ENCODE results near the gene TOMM34. TPM values are rescaled to one million over a fixed set of nuclear protein-coding genes. Genes with fewer than 3 reads are reported as not detected.

The TOMM34 gene
- polyA plus RNA-seq, 1 of the 3 experiments (the other 2 are of a cell fraction): 40.5 TPM

DNA sequence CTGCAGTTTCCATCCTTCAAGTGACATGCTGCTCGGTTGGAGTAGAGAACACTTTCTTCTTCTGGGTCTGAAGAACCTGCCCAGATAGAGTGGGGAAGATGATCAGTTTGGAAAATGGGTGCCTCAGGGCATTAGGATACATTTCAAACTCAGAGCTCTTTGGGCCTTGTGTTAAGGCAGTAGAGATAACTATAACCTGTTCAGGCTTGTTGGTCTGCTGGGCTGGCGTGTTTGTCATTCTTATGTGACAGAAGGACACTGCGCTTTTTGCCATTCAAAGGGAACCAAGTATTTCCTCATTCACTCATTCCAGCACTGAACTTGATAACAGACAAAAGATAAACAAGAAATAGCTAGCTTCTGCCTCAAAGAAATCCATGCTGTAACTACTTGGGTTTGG is 3.8 kb downstream of the TOMM34 start:
- ChIA-PET CTCF (interaction anchor here (0.9 to 2.8 kb wide), 3 partner anchors 15 to 57 kb away, joined by 3 to 8 read pairs (median 3); partner anchors contain the start of gene PABPC1L), POLR2A (no interaction called here)
- Histone ChIP-seq H3K4me1 (ENCODE audit: control insufficient read depth in 1 of 2, insufficient read depth in 2 of 2, low read depth in 1 of 2, low read length in 1 of 2) (peaks cover 14 to 17% of the 10 kb centered on the region in 2 experiments), H4K20me1 (ENCODE audit: insufficient read depth) (peaks cover 16% of the 10 kb centered on the region), H3K79me2 (ENCODE audit: insufficient read depth) (peaks cover 51% of the 10 kb centered on the region), H3K27ac (ENCODE audit: low read depth in 2 of 2, low read length in 1 of 2) (no peak overlapping the region), H3K4me3 (ENCODE audit: low read depth in 2 of 2, low read length in 1 of 2) (no peak overlapping the region), H3F3A (replicated peaks; ENCODE audit: insufficient read depth) (peaks cover 14% of the 10 kb centered on the region), H2AFZ (ENCODE audit: low read depth) (no peak overlapping the region), H3K9ac (no peak overlapping the region), H3K9me3 (no peaks in the 10 kb centered on the region), H3K4me2 (no peak overlapping the region), H3K27me3 (ENCODE audit: insufficient read depth) (no peaks in the 10 kb centered on the region), H3K36me3 (replicated peaks in 1 of 2; ENCODE audit: control insufficient read depth in 1 of 2, insufficient read depth in 2 of 2, low read length in 1 of 2) (peaks cover 41 to 47% of the 10 kb centered on the region in 2 experiments), H3K9me2 (no peaks in the 10 kb centered on the region)
- 100% methylated on average over 3 of the region's 3 CpGs for WGBS (ENCODE audit: low lambda C conversion rate)
- DNase-seq: no peak
- no peak for TF ChIP-seq SIN3A (IDR thresholded peaks at IDR 0.05; ENCODE audit: borderline replicate concordance, low read depth, low read length)
- no peak for TF ChIP-seq GATA2 (CRISPR knock-in tag; IDR thresholded peaks at IDR 0.05)
- no peak for TF ChIP-seq JUND (IDR thresholded peaks at IDR 0.05)
- TF ChIP-seq, protein P1, sequence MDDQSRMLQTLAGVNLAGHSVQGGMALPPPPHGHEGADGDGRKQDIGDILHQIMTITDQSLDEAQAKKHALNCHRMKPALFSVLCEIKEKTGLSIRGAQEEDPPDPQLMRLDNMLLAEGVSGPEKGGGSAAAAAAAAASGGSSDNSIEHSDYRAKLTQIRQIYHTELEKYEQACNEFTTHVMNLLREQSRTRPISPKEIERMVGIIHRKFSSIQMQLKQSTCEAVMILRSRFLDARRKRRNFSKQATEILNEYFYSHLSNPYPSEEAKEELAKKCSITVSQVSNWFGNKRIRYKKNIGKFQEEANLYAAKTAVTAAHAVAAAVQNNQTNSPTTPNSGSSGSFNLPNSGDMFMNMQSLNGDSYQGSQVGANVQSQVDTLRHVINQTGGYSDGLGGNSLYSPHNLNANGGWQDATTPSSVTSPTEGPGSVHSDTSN (IDR thresholded peaks at IDR 0.05): no peak
- no peak for TF ChIP-seq TEAD4 (IDR thresholded peaks at IDR 0.05; ENCODE audit: borderline replicate concordance, insufficient read depth)
- TF ChIP-seq, protein P2, sequence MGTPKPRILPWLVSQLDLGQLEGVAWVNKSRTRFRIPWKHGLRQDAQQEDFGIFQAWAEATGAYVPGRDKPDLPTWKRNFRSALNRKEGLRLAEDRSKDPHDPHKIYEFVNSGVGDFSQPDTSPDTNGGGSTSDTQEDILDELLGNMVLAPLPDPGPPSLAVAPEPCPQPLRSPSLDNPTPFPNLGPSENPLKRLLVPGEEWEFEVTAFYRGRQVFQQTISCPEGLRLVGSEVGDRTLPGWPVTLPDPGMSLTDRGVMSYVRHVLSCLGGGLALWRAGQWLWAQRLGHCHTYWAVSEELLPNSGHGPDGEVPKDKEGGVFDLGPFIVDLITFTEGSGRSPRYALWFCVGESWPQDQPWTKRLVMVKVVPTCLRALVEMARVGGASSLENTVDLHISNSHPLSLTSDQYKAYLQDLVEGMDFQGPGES (IDR thresholded peaks at IDR 0.05; ENCODE audit: low read depth, low read length): no peak
- TF ChIP-seq FOSL2 (IDR thresholded peaks at IDR 0.05; ENCODE audit: borderline replicate concordance, low read depth): no peak
- TF ChIP-seq, protein P3, sequence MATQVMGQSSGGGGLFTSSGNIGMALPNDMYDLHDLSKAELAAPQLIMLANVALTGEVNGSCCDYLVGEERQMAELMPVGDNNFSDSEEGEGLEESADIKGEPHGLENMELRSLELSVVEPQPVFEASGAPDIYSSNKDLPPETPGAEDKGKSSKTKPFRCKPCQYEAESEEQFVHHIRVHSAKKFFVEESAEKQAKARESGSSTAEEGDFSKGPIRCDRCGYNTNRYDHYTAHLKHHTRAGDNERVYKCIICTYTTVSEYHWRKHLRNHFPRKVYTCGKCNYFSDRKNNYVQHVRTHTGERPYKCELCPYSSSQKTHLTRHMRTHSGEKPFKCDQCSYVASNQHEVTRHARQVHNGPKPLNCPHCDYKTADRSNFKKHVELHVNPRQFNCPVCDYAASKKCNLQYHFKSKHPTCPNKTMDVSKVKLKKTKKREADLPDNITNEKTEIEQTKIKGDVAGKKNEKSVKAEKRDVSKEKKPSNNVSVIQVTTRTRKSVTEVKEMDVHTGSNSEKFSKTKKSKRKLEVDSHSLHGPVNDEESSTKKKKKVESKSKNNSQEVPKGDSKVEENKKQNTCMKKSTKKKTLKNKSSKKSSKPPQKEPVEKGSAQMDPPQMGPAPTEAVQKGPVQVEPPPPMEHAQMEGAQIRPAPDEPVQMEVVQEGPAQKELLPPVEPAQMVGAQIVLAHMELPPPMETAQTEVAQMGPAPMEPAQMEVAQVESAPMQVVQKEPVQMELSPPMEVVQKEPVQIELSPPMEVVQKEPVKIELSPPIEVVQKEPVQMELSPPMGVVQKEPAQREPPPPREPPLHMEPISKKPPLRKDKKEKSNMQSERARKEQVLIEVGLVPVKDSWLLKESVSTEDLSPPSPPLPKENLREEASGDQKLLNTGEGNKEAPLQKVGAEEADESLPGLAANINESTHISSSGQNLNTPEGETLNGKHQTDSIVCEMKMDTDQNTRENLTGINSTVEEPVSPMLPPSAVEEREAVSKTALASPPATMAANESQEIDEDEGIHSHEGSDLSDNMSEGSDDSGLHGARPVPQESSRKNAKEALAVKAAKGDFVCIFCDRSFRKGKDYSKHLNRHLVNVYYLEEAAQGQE (IDR thresholded peaks at IDR 0.05; ENCODE audit: low read depth, low read length): no peak
- TF ChIP-seq RCOR1 (IDR thresholded peaks at IDR 0.05; ENCODE audit: low read length): no peak
- no peak for TF ChIP-seq EP300 (IDR thresholded peaks at IDR 0.05; ENCODE audit: borderline replicate concordance in 1 of 2, low read depth in 1 of 2, low read length in 1 of 2)
- no peak for TF ChIP-seq TCF12 (IDR thresholded peaks at IDR 0.05)
- TF ChIP-seq, protein P4, sequence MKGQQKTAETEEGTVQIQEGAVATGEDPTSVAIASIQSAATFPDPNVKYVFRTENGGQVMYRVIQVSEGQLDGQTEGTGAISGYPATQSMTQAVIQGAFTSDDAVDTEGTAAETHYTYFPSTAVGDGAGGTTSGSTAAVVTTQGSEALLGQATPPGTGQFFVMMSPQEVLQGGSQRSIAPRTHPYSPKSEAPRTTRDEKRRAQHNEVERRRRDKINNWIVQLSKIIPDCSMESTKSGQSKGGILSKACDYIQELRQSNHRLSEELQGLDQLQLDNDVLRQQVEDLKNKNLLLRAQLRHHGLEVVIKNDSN (IDR thresholded peaks at IDR 0.05; ENCODE audit: borderline replicate concordance, low read depth): no peak
- TF ChIP-seq GABPA (IDR thresholded peaks at IDR 0.05; ENCODE audit: low read depth): no peak

Measured in SK-N-SH (cell line).